ENCODE results near the gene JPH4.

The JPH4 gene

DNA sequence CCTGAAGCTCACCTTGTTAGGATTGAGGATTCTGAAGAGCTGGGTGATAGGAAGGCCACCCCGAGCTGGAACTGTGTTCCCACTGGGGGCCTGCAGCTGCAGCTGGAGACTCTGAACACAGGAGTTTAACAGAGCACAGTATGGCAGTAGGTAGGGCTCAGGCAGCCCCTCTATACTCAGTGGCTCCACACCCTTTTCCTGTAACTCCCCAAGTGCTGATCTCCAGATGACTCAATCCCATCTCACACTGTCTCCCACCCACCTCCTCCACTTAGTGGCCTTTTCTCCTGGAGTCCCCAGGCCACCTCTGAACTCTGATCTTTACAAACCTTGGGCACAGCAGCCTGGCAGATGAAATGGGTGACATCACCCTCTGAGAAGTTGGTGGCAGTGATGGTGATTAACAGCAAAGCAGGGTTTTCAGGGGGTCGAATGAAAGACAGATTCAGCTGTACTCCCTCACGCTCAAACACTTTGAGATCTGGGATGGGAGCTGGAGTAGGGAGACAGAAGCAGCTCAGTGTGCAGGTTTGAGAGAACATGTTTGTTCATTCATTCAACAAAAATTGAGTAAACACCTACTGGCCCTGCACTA, 18.6 kb downstream of the JPH4 start:
- H3K27me3 ChIP-seq (ENCODE audit: low read depth): no peaks in the 10 kb centered on the region
- peaks cover 51% of the 10 kb centered on the region for H3K36me3 ChIP-seq (replicated peaks)
- H3K4me1 ChIP-seq: peaks cover 2% of the 10 kb centered on the region
- no peak for DNase-seq (ENCODE audit: low spot score in 2 of 2)
- in situ Hi-C loops (cut with MboI; ENCODE audit: low sequenced_read_pairs): loop anchor here (5.0 to 10.0 kb wide), 2 partner anchors 78 to 235 kb away; partner anchors contain the start of gene PABPN1
- H3K9me3 ChIP-seq: no peaks in the 10 kb centered on the region
- H3K4me3 ChIP-seq: no peak overlapping the region

- Histone ChIP-seq H3K36me3 (replicated peaks) (peaks cover 51% of the 10 kb centered on the region), H3K4me3 (no peak overlapping the region), H3K27me3 (ENCODE audit: low read depth) (no peaks in the 10 kb centered on the region), H3K4me1 (peaks cover 2% of the 10 kb centered on the region), H3K9me3 (no peaks in the 10 kb centered on the region)
- in situ Hi-C loops (cut with MboI; ENCODE audit: low sequenced_read_pairs): loop anchor here (10.0 kb wide), 1 partner anchor 234 kb away; the partner anchor contains the start of gene PABPN1
- peak; percentile 32 to 83 for DNase-seq (ENCODE audit: low spot score in 2 of 2)
These were observed 19.3 kb downstream of the JPH4 start for GRCh38 chr14:23559010-23559925.

- in situ Hi-C loops (cut with MboI; ENCODE audit: low sequenced_read_pairs): loop anchor here (10.0 kb wide), 1 partner anchor 234 kb away; the partner anchor contains the start of gene PABPN1
These were observed 20.1 kb downstream of the JPH4 start for GRCh38 chr14:23558346-23559009.

GRCh38 chr14:23557946-23558345, 20.6 kb downstream of the JPH4 start:
- Histone ChIP-seq H3K4me3 (no peak overlapping the region), H3K4me1 (peaks cover 2% of the 10 kb centered on the region)
- in situ Hi-C loops (cut with MboI; ENCODE audit: low sequenced_read_pairs): loop anchor here (10.0 kb wide), 1 partner anchor 233 kb away; the partner anchor contains the start of gene PABPN1

More at GRCh38 chr14:23558346-23559009, 20.1 kb downstream of the JPH4 start:
- Histone ChIP-seq H3K4me1 (peaks cover 2% of the 10 kb centered on the region), H3K9me3 (no peaks in the 10 kb centered on the region), H3K4me3 (no peak overlapping the region), H3K27me3 (ENCODE audit: low read depth) (no peaks in the 10 kb centered on the region), H3K36me3 (replicated peaks) (peaks cover 49% of the 10 kb centered on the region)
- no peak for DNase-seq (ENCODE audit: low spot score in 2 of 2)

GRCh38 chr14:23557521-23557920, 21.1 kb downstream of the JPH4 start:
- Histone ChIP-seq H3K36me3 (replicated peaks) (peaks cover 40% of the 10 kb centered on the region), H3K9me3 (no peaks in the 10 kb centered on the region), H3K27me3 (ENCODE audit: low read depth) (no peaks in the 10 kb centered on the region), H3K4me3 (peak overlapping the region; percentile 79), H3K4me1 (peaks cover 2% of the 10 kb centered on the region)
- DNase-seq (ENCODE audit: low spot score in 2 of 2): no peak
- in situ Hi-C loops (cut with MboI; ENCODE audit: low sequenced_read_pairs): loop anchor here (10.0 kb wide), 1 partner anchor 233 kb away; the partner anchor contains the start of gene PABPN1

More at GRCh38 chr14:23557946-23558345, 20.6 kb downstream of the JPH4 start:
- Histone ChIP-seq H3K9me3 (no peaks in the 10 kb centered on the region), H3K36me3 (replicated peaks) (peaks cover 43% of the 10 kb centered on the region), H3K27me3 (ENCODE audit: low read depth) (no peaks in the 10 kb centered on the region)
- DNase-seq (ENCODE audit: low spot score in 2 of 2): no peak

DNA sequence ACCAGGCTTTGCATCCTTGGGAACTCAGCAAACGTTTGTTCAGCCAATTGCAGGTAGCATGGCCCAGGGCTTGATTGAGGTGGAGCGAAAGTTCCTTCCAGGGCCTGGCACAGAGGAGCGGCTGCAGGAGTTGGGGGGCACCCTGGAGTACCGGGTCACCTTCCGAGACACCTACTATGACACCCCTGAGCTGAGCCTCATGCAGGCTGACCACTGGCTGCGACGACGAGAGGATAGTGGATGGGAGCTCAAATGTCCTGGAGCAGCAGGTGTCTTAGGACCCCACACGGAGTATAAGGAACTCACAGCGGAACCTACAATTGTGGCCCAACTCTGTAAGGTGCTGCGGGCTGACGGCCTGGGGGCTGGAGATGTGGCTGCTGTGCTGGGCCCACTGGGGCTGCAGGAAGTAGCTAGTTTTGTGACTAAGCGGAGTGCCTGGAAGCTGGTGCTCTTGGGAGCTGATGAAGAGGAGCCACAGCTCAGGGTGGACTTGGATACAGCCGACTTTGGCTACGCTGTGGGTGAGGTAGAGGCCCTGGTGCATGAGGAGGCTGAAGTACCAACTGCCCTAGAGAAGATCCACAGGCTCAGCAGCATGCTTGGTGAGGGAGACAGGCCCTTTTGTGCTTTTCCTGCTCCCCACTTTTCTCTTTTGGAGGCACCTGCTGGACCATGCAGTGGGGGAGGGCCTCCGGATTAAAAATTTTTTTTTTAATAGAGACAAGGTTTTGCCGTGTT, 21.7 kb downstream of the JPH4 start:
- no peaks in the 10 kb centered on the region for H3K9me3 ChIP-seq

DNA sequence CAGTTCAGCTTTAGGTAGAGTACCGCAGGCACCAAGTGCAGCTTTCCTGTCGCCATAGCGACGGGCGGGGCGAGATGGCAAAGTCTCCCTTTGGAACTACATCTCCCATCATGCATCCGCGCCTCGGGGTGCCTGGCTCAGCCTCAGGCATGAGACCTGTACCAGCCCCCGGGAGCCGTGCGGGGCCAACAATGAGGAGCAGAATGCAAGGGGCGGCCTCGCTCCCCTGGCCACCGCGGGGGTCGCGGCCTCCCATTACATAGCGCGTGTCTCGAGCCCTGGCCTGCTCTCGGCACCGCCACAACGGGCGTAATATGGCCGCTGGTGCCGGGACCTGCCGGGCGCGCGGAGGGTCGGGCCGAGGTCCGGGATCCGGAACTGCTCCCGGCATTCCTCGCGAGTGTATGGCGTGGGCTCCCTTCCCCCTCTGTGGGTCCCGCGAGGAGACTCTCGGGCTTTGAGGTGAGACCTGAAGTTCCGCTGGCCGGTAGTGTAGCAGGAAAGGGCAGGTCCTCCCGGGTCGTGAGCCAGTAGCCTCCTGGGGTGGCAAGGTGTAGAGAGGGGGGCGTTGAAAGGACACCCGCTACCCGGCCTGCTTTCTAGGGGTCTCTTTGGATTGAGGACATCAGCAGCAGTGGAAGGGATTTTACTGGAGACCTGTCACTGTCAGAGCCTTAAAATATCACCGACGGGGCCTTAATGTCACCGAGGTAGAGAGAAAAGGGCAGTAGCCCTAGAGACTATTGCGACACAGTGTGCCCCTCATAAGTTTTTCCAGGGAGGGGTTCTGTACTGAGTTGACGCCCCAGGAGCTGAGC, 22.5 kb downstream of the JPH4 start, which contains the start of gene THTPA:
Gene THTPA (plus strand): TSS at position 390 of the 818 bp plus-strand sequence. CDS start 487 bp downstream, outside the sequence.
- peaks cover 26% of the 10 kb centered on the region for H3K36me3 ChIP-seq (replicated peaks)
- peak within 1 kb of the TSS; percentile 79 for H3K4me3 ChIP-seq
- H3K9me3 ChIP-seq: no peaks in the 10 kb centered on the region
- H3K27me3 ChIP-seq (ENCODE audit: low read depth): no peaks in the 10 kb centered on the region
- DNase-seq (ENCODE audit: low spot score in 2 of 2): peak; percentile 86 to 95
- in situ Hi-C loops (cut with MboI; ENCODE audit: low sequenced_read_pairs): loop anchor here (10.0 kb wide), 1 partner anchor 231 kb away; the partner anchor contains the start of gene PABPN1
- peaks cover 6% of the 10 kb centered on the region for H3K4me1 ChIP-seq

More for the DNA sequence above, 21.7 kb downstream of the JPH4 start:
- Histone ChIP-seq H3K4me3 (peak overlapping the region; percentile 79), H3K4me1 (peaks cover 3% of the 10 kb centered on the region), H3K27me3 (ENCODE audit: low read depth) (no peaks in the 10 kb centered on the region), H3K36me3 (replicated peaks) (peaks cover 34% of the 10 kb centered on the region)
- DNase-seq (ENCODE audit: low spot score in 2 of 2): no peak
- in situ Hi-C loops (cut with MboI; ENCODE audit: low sequenced_read_pairs): loop anchor here (10.0 kb wide), 1 partner anchor 232 kb away; the partner anchor contains the start of gene PABPN1

- Histone ChIP-seq H3K4me3 (peak overlapping the region; percentile 79), H3K9me3 (no peaks in the 10 kb centered on the region), H3K27me3 (ENCODE audit: low read depth) (no peaks in the 10 kb centered on the region), H3K36me3 (replicated peaks) (peaks cover 22% of the 10 kb centered on the region), H3K4me1 (peaks cover 6% of the 10 kb centered on the region)
- in situ Hi-C loops (cut with MboI; ENCODE audit: low sequenced_read_pairs): loop anchor here (10.0 kb wide), 1 partner anchor 231 kb away; the partner anchor contains the start of gene PABPN1
- DNase-seq (ENCODE audit: low spot score in 2 of 2): no peak
These were observed 23.1 kb downstream of the JPH4 start for GRCh38 chr14:23555533-23555881.

GRCh38 chr14:23551266-23552028, 27.1 kb downstream of the JPH4 start, which contains the start of gene ZFHX2:
Gene ZFHX2 (minus strand): TSS chr14:23551765. CDS start chr14:23535325, 16,440 bp downstream.
- peak; percentile 87 to 96 for DNase-seq (ENCODE audit: low spot score in 2 of 2)
- in situ Hi-C loops (cut with MboI; ENCODE audit: low sequenced_read_pairs): loop anchor here (10.0 kb wide), 1 partner anchor 227 kb away; the partner anchor contains the start of gene PABPN1

DNA sequence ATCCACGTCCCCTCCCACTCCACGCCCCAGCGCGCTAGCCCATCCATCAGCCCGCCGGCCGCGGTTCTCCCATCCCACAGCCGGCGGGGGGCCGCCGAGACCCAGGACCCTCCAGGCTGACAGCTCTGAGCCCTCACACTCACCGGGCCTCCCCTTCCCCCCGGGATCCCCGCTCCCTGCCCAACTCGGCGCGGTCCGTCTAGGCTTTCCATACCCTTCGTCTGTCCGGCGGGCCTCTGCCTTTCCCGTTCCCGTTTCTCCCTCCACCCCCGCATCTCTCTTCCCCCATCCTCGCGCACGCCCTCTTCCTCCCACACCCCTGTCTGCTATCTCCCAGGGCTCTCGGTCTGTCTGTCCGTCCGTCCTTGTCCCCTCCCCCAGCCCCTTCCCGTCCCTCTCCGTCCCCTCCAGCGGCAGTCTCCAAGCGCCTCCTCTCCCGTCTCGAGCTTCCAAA, 27.8 kb downstream of the JPH4 start:
- Histone ChIP-seq H3K4me1 (peaks cover 6% of the 10 kb centered on the region), H3K27me3 (ENCODE audit: low read depth) (no peaks in the 10 kb centered on the region), H3K36me3 (replicated peaks) (no peaks in the 10 kb centered on the region), H3K9me3 (no peaks in the 10 kb centered on the region), H3K4me3 (peak overlapping the region; percentile 65)
- in situ Hi-C loops (cut with MboI; ENCODE audit: low sequenced_read_pairs): loop anchor here (10.0 kb wide), 1 partner anchor 226 kb away; the partner anchor contains the start of gene PABPN1
- no peak for DNase-seq (ENCODE audit: low spot score in 2 of 2)

More at GRCh38 chr14:23551266-23552028, 27.1 kb downstream of the JPH4 start, which contains the start of gene ZFHX2:
- H3K4me3 ChIP-seq: peak within 1 kb of the TSS; percentile 65
- no peaks in the 10 kb centered on the region for H3K9me3 ChIP-seq
- peaks cover 6% of the 10 kb centered on the region for H3K4me1 ChIP-seq
- no peaks in the 10 kb centered on the region for H3K27me3 ChIP-seq (ENCODE audit: low read depth)
- H3K36me3 ChIP-seq (replicated peaks): no peaks in the 10 kb centered on the region

- peaks cover 4% of the 10 kb centered on the region for H3K4me1 ChIP-seq
- in situ Hi-C loops (cut with MboI; ENCODE audit: low sequenced_read_pairs): loop anchor here (10.0 kb wide), 1 partner anchor 225 kb away; the partner anchor contains the start of gene PABPN1
- H3K4me3 ChIP-seq: peak overlapping the region; percentile 65
- H3K36me3 ChIP-seq (replicated peaks): no peaks in the 10 kb centered on the region
- H3K27me3 ChIP-seq (ENCODE audit: low read depth): no peaks in the 10 kb centered on the region
- no peak for DNase-seq (ENCODE audit: low spot score in 2 of 2)
- H3K9me3 ChIP-seq: no peaks in the 10 kb centered on the region
These were observed 28.3 kb downstream of the JPH4 start for GRCh38 chr14:23550131-23550811.

Data from HAP-1 (cell line).